Measurements from ENCODE around the gene OSBPL1A.
"Not testable (repeated sequence)": the region's sequence is repeated elsewhere in the genome, so short reads cannot be mapped to it uniquely, and the experiment has no call there.

OSBPL1A gene

DNA sequence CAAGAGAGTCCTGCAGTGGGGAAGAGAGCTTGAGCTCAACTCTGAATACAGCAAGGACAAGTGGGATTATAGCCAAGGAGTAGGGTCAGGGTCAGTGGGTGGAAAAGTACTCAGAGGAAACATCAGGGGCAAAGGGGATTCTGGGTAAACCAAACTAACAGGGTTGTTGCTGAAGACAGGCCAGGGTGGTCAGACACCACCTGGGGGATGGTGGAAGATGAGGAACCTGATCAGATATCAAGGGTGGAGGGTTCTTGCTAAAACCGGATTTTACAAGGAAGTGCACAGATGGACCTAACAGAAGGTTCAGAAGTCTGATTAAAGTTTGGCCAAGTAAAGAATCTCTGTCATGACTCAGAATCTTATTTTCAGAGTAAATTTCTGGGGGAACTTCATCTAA is 16.5 kb downstream of the OSBPL1A start:
- Histone ChIP-seq H3K27ac (ENCODE audit: low read length) (no peak overlapping the region), H3K79me2 (ENCODE audit: low read length) (no peaks in the 10 kb centered on the region), H3K4me2 (ENCODE audit: low read length) (no peak overlapping the region)

DNA sequence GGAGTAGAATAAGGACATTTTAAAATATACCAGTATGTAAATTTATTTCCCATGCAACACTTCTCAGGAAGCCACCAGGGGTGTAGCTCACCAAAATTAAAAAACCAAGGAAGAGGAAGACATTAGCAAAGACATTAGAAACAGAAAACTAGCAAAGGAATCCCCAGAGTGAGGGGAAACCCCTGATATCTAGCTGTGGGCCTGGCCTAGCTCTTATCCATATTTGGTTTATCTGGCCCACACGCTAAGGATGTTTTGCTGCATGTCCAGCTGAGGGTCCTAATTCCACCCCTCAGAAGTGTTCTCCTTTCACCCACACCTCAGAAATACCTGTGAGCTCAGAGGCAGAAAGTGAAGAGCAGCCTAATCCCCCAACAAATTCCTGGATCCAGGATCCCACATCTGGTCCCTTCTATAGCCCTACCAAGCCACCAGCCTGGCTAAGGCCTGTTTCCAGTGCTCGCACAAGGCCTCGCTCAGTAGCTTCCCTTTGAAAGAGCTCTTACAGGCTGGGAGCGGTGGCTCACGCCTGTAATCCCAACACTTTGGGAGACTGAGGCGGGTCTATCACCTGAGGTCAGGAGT is 17.4 kb downstream of the OSBPL1A start:
- no peaks in the 10 kb centered on the region for H3K27me3 ChIP-seq (ENCODE audit: low read depth, low read length)
- peaks cover 12% of the 10 kb centered on the region for H3K4me1 ChIP-seq (ENCODE audit: low read length)
- H3K36me3 ChIP-seq (replicated peaks; ENCODE audit: low read depth, low read length), result no peaks in the 10 kb centered on the region
- no peaks in the 10 kb centered on the region for H4K20me1 ChIP-seq (ENCODE audit: insufficient read depth, low read length)
- no peaks in the 10 kb centered on the region for H3K79me2 ChIP-seq (ENCODE audit: low read length)
- H3K4me2 ChIP-seq (ENCODE audit: low read length), result peak overlapping the region; percentile 20; the same call in 1 of the 2 replicates
- no peak overlapping the region for H3K4me3 ChIP-seq (ENCODE audit: low read length)
- no peak overlapping the region for H2AFZ ChIP-seq (ENCODE audit: low read depth, low read length)
- no peak overlapping the region for H3K9ac ChIP-seq (ENCODE audit: low read length)
- no peaks in the 10 kb centered on the region for H3K9me3 ChIP-seq (ENCODE audit: insufficient read depth, low read length)
- H3K27ac ChIP-seq (ENCODE audit: low read length), result no peak overlapping the region
- TF ChIP-seq, protein P1, sequence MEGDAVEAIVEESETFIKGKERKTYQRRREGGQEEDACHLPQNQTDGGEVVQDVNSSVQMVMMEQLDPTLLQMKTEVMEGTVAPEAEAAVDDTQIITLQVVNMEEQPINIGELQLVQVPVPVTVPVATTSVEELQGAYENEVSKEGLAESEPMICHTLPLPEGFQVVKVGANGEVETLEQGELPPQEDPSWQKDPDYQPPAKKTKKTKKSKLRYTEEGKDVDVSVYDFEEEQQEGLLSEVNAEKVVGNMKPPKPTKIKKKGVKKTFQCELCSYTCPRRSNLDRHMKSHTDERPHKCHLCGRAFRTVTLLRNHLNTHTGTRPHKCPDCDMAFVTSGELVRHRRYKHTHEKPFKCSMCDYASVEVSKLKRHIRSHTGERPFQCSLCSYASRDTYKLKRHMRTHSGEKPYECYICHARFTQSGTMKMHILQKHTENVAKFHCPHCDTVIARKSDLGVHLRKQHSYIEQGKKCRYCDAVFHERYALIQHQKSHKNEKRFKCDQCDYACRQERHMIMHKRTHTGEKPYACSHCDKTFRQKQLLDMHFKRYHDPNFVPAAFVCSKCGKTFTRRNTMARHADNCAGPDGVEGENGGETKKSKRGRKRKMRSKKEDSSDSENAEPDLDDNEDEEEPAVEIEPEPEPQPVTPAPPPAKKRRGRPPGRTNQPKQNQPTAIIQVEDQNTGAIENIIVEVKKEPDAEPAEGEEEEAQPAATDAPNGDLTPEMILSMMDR (IDR thresholded peaks at IDR 0.05; ENCODE audit: low read depth, low read length), result no peak
- TF ChIP-seq EZH2phosphoT487 (IDR thresholded peaks at IDR 0.05; ENCODE audit: low read depth), result no peak

More for the DNA sequence above, 16.5 kb downstream of the OSBPL1A start:
- no peaks in the 10 kb centered on the region for H4K20me1 ChIP-seq (ENCODE audit: insufficient read depth, low read length)
- H3K9ac ChIP-seq (ENCODE audit: low read length), result no peak overlapping the region
- H3K27me3 ChIP-seq (ENCODE audit: low read depth, low read length), result no peaks in the 10 kb centered on the region
- H3K9me3 ChIP-seq (ENCODE audit: insufficient read depth, low read length), result no peaks in the 10 kb centered on the region
- no peak overlapping the region for H3K4me3 ChIP-seq (ENCODE audit: low read length)
- H3K36me3 ChIP-seq (replicated peaks; ENCODE audit: low read depth, low read length), result no peaks in the 10 kb centered on the region
- no peak overlapping the region for H2AFZ ChIP-seq (ENCODE audit: low read depth, low read length)
- TF ChIP-seq EZH2phosphoT487 (IDR thresholded peaks at IDR 0.05; ENCODE audit: low read depth), result no peak
- TF ChIP-seq, protein P1 (IDR thresholded peaks at IDR 0.05; ENCODE audit: low read depth, low read length), result no peak
- peaks cover 12% of the 10 kb centered on the region for H3K4me1 ChIP-seq (ENCODE audit: low read length)

DNA sequence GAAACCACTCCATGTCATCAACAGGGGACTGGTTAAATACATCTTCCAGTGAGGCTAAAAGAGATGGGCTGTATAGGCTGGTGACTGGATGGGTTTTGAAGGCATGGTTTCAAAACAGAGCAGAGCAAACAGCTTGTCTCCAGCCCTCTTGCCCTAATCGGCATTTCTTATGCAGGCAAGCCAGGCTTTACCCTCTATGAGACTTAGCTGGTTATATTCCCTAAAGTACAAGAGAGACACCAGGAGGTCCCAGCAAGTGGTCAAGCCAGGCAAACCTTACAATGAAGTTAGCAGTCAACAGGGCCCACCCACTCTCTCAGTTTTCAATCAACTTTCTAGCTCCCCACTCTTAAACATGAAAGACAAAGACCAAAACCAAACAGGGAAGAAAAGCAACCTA is 19.0 kb downstream of the OSBPL1A start:
- no peak overlapping the region for H2AFZ ChIP-seq (ENCODE audit: low read depth, low read length)
- no peak overlapping the region for H3K27ac ChIP-seq (ENCODE audit: low read length)
- H3K4me1 ChIP-seq (ENCODE audit: low read length), result peaks cover 12% of the 10 kb centered on the region
- no peak overlapping the region for H3K4me2 ChIP-seq (ENCODE audit: low read length)
- no peaks in the 10 kb centered on the region for H3K27me3 ChIP-seq (ENCODE audit: low read depth, low read length)
- TF ChIP-seq EZH2phosphoT487 (IDR thresholded peaks at IDR 0.05; ENCODE audit: low read depth), result no peak
- TF ChIP-seq, protein P1 (IDR thresholded peaks at IDR 0.05; ENCODE audit: low read depth, low read length), result no peak
- H3K79me2 ChIP-seq (ENCODE audit: low read length), result no peaks in the 10 kb centered on the region
- no peak overlapping the region for H3K9ac ChIP-seq (ENCODE audit: low read length)
- no peaks in the 10 kb centered on the region for H3K9me3 ChIP-seq (ENCODE audit: insufficient read depth, low read length)
- H4K20me1 ChIP-seq (ENCODE audit: insufficient read depth, low read length), result no peaks in the 10 kb centered on the region
- H3K4me3 ChIP-seq (ENCODE audit: low read length), result no peak overlapping the region
- no peaks in the 10 kb centered on the region for H3K36me3 ChIP-seq (replicated peaks; ENCODE audit: low read depth, low read length)

DNA sequence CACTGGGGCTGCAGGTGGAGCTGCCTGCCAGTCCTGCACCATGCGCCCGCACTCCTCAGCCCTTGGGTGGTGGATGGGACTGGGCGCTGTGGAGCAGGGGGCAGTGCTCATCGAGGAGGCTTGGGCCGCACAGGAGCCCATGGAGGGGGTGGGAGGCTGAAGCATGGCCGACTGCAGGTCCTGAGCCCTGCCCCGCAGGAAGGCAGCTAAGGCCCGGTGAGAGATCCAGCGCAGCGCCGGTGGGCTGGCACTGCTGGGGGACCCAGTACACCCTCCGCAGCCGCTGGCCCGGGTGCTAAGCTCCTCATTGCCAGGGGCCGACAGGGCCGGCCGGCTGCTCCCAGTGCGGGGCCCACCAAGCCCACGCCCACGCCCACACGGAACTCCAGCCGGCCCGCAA is 21.1 kb downstream of the OSBPL1A start:
- not testable (repeated sequence) for H3K4me2 ChIP-seq (ENCODE audit: low read length); H3K27me3 ChIP-seq (ENCODE audit: low read depth, low read length); H3K9me3 ChIP-seq (ENCODE audit: insufficient read depth, low read length); H3K4me3 ChIP-seq (ENCODE audit: low read length); H4K20me1 ChIP-seq (ENCODE audit: insufficient read depth, low read length); H3K36me3 ChIP-seq (replicated peaks; ENCODE audit: low read depth, low read length); H3K79me2 ChIP-seq (ENCODE audit: low read length); H3K9ac ChIP-seq (ENCODE audit: low read length); H3K27ac ChIP-seq (ENCODE audit: low read length); H2AFZ ChIP-seq (ENCODE audit: low read depth, low read length)
- peaks cover 17% of the 10 kb centered on the region for H3K4me1 ChIP-seq (ENCODE audit: low read length)

Data from OCI-LY3 (cell line).